Islet of Langerhans (tissue), 1 donor: ENCODE measurements around the gene ZDHHC11.
"Not testable (repeated sequence)": the region's sequence is repeated elsewhere in the genome, so short reads cannot be mapped to it uniquely, and the experiment has no call there.

Source experiments
- FAIRE-seq: peaks from one replicate; lab custom pipeline; 2011; peaks lifted over from hg19 to GRCh38; lab: Jason Lieb, UNC

Gene ZDHHC11

GRCh38 chr5:843926-844325, 6.9 kb downstream of the ZDHHC11 start:
- not testable (repeated sequence) for FAIRE-seq

- not testable (repeated sequence) for FAIRE-seq
Observed at GRCh38 chr5:843371-843770, 7.4 kb downstream of the ZDHHC11 start.

GRCh38 chr5:842402-843221, 8.2 kb downstream of the ZDHHC11 start:
- not testable (repeated sequence) for FAIRE-seq

GRCh38 chr5:841531-842401, 9.0 kb downstream of the ZDHHC11 start:
- not testable (repeated sequence) for FAIRE-seq

DNA sequence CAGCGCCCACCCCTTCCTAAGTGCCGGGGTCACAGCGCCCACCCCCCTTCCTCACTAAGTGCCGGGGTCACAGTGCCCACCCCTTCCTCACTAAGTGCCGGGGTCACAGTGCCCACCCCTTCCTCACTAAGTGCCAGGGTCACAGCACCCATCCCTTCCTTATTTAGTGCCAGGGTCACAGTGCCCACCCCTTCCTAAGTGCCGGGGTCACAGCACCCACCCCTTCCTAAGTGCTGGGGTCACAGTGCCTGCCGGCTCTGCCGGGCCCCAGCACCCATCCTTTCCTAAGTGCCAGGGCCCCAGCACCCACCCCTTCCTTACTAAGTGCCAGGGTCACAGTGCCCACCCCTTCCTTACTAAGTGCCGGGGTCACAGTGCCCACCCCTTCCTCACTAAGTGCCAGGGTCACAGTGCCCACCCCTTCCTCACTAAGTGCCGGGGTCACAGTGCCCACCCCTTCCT, 9.8 kb downstream of the ZDHHC11 start:
- FAIRE-seq, result not testable (repeated sequence)

DNA sequence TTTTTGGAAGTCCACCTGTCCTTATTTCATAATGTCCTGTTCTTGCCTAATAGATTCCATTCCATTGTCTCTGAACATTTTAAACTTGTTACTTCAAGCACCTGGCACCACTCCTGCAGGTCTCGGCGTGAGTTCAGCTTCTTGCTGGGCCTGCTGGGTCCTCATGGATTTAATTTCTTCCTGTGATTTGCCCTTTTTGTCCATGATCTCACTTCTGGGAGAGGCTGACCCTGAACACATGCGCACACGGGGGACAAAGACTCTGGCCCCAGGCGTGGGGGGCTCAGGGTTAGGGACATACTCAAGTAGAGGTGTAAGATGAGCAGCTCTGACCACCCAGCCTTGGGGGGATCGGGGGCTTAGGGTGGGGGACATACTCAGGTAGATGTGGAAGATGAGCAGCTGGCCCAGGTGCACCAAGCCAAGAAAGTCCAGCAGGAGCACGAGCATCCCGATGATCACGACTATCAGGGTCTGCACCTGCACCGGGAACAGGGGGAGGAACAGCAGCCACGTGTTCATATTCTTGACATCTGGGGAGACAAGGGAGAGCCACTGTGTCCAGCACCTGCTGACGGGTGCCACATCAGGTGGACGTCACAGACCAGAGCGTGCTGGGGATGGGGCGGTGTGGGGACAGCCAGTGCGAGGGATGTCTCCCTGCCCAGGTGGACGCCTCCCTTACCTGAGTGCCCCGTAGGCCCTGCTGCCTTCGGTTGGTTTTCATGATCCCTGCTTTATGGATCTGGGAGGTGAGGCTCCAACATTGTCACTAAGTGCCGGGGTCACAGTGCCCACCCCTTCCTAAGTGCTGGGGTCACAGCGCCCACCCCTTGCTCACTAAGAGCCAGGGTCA, 10.4 kb downstream of the ZDHHC11 start:
- not testable (repeated sequence) for FAIRE-seq

DNA sequence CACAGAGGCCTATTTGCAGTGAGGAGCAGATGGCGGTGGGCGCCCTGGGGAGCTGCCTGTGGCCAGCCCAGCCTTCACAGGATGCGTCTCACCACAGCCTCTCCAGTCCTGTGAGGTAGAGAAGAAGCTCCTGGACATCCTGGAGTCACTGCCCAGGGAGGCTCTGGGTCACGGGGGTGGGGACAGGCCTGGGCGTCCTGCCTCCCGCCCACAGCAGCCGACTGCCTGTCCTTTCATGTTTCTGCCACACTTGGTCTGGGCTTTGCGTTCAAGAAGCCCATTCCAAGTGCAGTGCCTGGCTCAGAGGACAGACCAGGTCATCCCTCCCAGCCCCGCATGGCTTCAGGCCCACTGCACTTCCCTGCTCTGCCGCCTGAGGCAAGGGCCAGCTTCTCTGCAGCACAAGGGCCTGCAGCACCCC, 12.3 kb downstream of the ZDHHC11 start:
- not testable (repeated sequence) for FAIRE-seq

- FAIRE-seq, result not testable (repeated sequence)
Observed at GRCh38 chr5:837621-838121, 13.1 kb downstream of the ZDHHC11 start.

- not testable (repeated sequence) for FAIRE-seq
Observed at GRCh38 chr5:835933-836612, 14.7 kb downstream of the ZDHHC11 start.

- FAIRE-seq, result not testable (repeated sequence)
Observed at GRCh38 chr5:834013-834412, 16.8 kb downstream of the ZDHHC11 start.

- not testable (repeated sequence) for FAIRE-seq
Observed at GRCh38 chr5:828194-828593, 22.6 kb downstream of the ZDHHC11 start.

GRCh38 chr5:825544-825943, 25.2 kb downstream of the ZDHHC11 start:
- not testable (repeated sequence) for FAIRE-seq

- no peak for FAIRE-seq
Observed at GRCh38 chr5:821504-821903, 29.3 kb downstream of the ZDHHC11 start.

- no peak for FAIRE-seq
Observed at GRCh38 chr5:820245-820644, 30.5 kb downstream of the ZDHHC11 start.

DNA sequence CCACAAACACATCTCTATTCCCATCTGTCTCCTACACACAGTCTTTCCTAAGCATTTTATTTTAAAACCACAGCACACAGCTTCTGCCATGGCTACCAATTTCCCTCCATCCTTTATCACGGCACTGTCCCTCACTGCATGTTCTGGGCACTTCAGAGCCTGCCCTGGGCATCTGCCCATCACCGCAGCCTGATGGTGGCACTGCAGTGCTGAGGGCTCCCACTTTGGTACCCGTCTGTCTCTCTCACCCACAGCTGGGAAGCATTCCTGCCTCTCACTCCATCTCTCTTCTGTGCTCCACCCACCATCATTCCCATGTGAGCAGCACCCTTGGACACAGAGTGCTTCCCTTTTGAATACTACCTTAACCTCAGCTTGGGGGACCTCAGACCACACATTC, 31.7 kb downstream of the ZDHHC11 start:
- FAIRE-seq, result no peak

DNA sequence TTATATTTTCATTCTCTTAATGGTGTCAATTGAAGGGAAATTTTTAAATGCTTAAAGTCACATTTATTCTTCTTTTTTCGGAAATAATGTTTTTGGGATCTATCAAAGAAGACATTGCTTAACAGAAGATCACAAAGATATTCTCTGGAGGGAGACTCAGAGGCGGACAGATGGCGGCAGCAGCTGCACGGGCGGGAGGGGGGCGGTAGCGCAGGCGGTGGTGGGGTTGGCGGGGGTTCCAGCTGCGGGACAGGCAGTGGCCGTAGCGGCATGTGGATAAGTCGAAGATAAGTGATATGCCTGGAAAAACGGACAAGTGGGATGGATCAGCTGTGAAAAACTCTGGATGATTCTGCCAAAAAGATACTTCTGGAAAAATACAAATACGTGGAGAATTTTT, 34.6 kb downstream of the ZDHHC11 start:
- no peak for FAIRE-seq

GRCh38 chr5:815449-815848, 35.3 kb downstream of the ZDHHC11 start:
- no peak for FAIRE-seq

DNA sequence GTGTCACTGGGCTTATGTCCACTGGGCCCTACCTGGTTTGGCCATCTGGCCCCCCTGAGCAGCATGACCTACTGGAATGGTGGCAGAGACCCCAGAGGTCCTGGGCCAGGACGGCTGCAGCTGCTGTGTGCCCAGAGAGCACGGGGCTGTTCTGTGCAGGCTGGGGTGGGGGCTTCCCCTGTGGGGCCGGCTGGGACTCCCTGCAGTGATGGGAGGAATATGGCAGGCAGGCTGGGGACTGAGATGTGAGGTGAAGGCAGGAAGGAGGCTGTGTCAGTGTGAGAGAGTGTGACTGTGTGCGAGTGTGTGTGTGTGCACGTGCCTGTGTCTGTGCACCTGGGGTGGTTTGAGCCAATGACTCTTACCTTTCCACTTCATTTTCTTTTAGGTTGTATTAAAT, 37.2 kb downstream of the ZDHHC11 start:
- FAIRE-seq, result not testable (repeated sequence)

- FAIRE-seq, result not testable (repeated sequence)
Observed at GRCh38 chr5:811384-811783, 39.4 kb downstream of the ZDHHC11 start.

DNA sequence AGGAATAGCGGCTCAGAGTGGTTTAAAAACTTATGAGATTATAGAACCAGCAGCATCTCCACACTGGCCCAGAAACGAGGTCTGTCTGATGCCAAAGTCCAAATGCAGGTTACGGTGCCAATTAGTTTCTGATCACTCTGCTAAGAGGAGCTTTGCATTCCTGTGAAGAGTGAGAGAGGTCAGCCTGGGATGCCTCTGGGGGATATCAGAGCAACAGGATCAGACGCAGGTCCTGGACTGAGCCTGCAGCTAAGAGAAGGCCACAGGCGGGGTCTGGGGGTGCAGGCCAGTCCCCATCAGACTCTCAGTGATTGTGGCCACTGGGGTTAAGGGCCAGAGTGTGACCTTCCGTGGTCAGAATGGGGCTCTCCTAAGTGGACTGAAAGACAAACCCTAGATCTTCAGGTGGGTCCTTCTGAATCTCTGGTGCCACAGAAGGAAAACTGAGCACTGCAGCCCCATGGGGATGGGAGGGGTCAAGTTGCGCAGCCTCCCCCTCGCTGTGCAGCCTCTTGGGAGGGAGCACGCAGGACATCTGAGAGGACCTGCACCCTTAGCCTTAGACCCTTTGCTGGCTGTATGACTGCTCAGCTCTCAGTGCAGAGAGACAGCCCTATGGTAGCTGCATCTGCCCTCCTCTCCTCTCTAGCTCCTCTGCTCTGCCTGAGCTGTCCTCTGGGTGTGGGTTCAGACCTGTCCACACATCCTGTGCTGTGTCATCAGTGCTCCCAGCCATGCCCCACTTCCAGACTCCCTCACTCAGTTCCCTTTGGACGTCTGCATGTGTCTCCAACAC, 42.9 kb downstream of the ZDHHC11 start:
- FAIRE-seq, result not testable (repeated sequence)
